ENCODE data around the gene GFRA1. TPM values are rescaled to one million over a fixed set of nuclear protein-coding genes. Genes with fewer than 3 reads are reported as not detected.

Gene GFRA1
- total RNA-seq, 1 experiment from 2014 or later = 0.30 TPM

- no peak overlapping the region for H3K4me2 ChIP-seq (ENCODE audit: low read length)
- ChIA-PET RAD21 (ENCODE audit: low non-redundant PET in 1 of 2, low total read pairs in 2 of 2, uncharacterized antibody in 2 of 2, unreplicated experiment in 2 of 2) (no interaction called here), CTCF (no interaction called here), POLR2A (no interaction called here)
- no peaks in the 10 kb centered on the region for H3K4me1 ChIP-seq (ENCODE audit: control insufficient read depth in 1 of 2, insufficient read depth in 2 of 2, low read length in 2 of 2)
- H3K79me2 ChIP-seq (ENCODE audit: insufficient read depth, low read length) = no peaks in the 10 kb centered on the region
- no peaks in the 10 kb centered on the region for H4K20me1 ChIP-seq (ENCODE audit: insufficient read depth)
- H3K36me3 ChIP-seq (ENCODE audit: control insufficient read depth in 1 of 2, insufficient read depth in 2 of 2, low read length in 2 of 2) = no peaks in the 10 kb centered on the region
- no peak for TF ChIP-seq ELF1 (IDR thresholded peaks at IDR 0.05; ENCODE audit: borderline replicate concordance, low read depth)
- TF ChIP-seq POLR2AphosphoS5 (IDR thresholded peaks at IDR 0.05; ENCODE audit: low read depth, low read length) = no peak
- TF ChIP-seq ZBTB33 (IDR thresholded peaks at IDR 0.05; ENCODE audit: extremely low read depth, insufficient replicate concordance, low read length) = no peak
- TF ChIP-seq MAX (IDR thresholded peaks at IDR 0.05) = no peak
- TF ChIP-seq TCF7L2 (IDR thresholded peaks at IDR 0.05; ENCODE audit: borderline replicate concordance, extremely low read depth, insufficient read depth, insufficient read length) = no peak
- no peak for TF ChIP-seq SIN3A (IDR thresholded peaks at IDR 0.05; ENCODE audit: low read depth)
- TF ChIP-seq CBX3 (IDR thresholded peaks at IDR 0.05; ENCODE audit: low read depth) = no peak
- TF ChIP-seq POLR2A (IDR thresholded peaks at IDR 0.05; ENCODE audit: borderline replicate concordance, extremely low read depth, insufficient read depth, insufficient read length) = no peak
- TF ChIP-seq CTCF (IDR thresholded peaks at IDR 0.05 in 2 of 3, conservative IDR thresholded peaks at IDR 0.05 in 1 of 3; ENCODE audit: borderline replicate concordance in 1 of 3, insufficient read depth in 1 of 3, low read depth in 2 of 3, low read length in 2 of 3) = no peak
- TF ChIP-seq YY1 (IDR thresholded peaks at IDR 0.05; ENCODE audit: extremely low read depth, insufficient replicate concordance, low read depth, low read length) = no peak
- no peak for TF ChIP-seq SRF (IDR thresholded peaks at IDR 0.05; ENCODE audit: low read depth)
- H3K4me3 ChIP-seq (replicated peaks in 1 of 2; ENCODE audit: low read depth in 1 of 2, low read length in 2 of 2) = no peak overlapping the region
- DNase-seq (ENCODE audit: low read depth, low spot score) (no peak), ATAC-seq (no peak)
- no peak overlapping the region for H3K27ac ChIP-seq (ENCODE audit: low read depth, low read length)
- BruUV-seq (replicated peaks) = no TSS peak
- no peak overlapping the region for H3K9ac ChIP-seq (ENCODE audit: low read length)
- no peaks in the 10 kb centered on the region for H3K9me2 ChIP-seq (ENCODE audit: insufficient read depth)
- peaks cover 46% of the 10 kb centered on the region for H3K27me3 ChIP-seq (ENCODE audit: insufficient read depth, low read length)
- H3K9me3 ChIP-seq (ENCODE audit: control insufficient read depth in 1 of 2, insufficient read depth in 1 of 2, low read depth in 1 of 2, low read length in 2 of 2) = no peaks in the 10 kb centered on the region
- intact Hi-C loops (cut with micrococcal nuclease) = no loop called here
- H2AFZ ChIP-seq (ENCODE audit: low read depth, low read length, poor library complexity, severe bottlenecking) = no peak overlapping the region
Measured at GRCh38 chr10:116254422-116255155, 18.4 kb downstream of the GFRA1 start.
